Measurements from ENCODE around the gene PCDHGB1.
A peak's percentile ranks its signal among the peaks of the same experiment; 100 is the strongest.

DNA sequence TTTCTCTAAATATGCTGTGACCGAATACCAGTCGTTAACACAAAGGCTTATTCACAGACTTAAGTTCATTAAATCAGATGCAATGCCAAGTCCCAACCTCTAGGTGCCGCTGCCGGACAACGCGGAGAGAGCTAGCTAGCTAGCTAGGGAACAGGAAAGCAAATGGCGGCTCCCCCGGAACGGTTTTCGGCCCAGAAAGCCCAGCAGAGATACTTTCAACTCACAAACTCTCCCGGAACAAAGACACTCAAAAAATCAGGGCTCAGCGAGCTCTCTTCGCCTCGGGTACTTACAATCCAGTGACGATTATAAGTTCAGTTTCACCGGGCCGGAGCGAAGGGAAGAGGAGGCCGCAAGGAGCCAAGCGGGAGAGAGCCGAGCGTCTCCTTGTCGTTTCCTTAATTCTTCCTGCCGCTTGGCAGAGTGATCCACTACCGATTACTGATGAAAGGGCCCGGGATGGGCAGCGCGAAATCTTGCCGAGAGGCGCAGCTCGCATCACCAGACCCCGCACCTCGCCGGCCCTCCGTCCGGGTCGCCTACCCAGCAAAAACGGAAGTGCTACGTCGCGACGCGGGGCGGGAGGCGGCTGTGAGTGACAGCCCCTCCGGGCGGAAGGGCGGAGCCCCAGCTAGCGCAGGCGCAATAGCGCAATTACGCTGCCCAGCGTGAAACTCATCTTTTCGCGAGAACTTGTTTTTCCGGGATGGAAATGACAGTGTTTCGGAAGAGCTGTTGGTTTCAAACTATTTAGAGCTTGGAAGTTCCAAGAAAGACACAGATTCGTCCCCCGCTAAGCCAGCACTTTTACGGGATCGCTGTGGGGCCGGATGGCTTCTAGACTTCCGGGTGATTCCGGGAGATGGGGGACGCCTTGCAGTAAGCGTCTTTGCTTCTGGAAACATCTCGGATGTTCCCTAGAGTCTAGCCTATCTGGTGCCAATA is 29.4 kb upstream of the PCDHGB1 start, which contains the start of gene TAF7:
- TF ChIP-seq CTCF (IDR thresholded peaks at IDR 0.05 in 2 of 3, conservative IDR thresholded peaks at IDR 0.05 in 1 of 3; ENCODE audit: borderline replicate concordance in 1 of 3, insufficient read depth in 1 of 3, low read depth in 2 of 3, low read length in 2 of 3): peak; percentile 60 to 91 (median 84)
- TF ChIP-seq ZBTB33 (IDR thresholded peaks at IDR 0.05; ENCODE audit: extremely low read depth, insufficient replicate concordance, low read length): peak; percentile 93
- TF ChIP-seq POLR2A (IDR thresholded peaks at IDR 0.05; ENCODE audit: borderline replicate concordance, extremely low read depth, insufficient read depth, insufficient read length): peak; percentile 94
- TF ChIP-seq ATF3 (IDR thresholded peaks at IDR 0.05): no peak
- peak; percentile 99 for TF ChIP-seq POLR2AphosphoS5 (IDR thresholded peaks at IDR 0.05; ENCODE audit: low read depth, low read length)
- peak; percentile 70; the same call in 1 of the 2 replicates for TF ChIP-seq SIN3A (IDR thresholded peaks at IDR 0.05; ENCODE audit: low read depth)
- no peak for TF ChIP-seq EZH2phosphoT487 (IDR thresholded peaks at IDR 0.05; ENCODE audit: borderline replicate concordance)
- peak; percentile 82 for TF ChIP-seq ELF1 (IDR thresholded peaks at IDR 0.05; ENCODE audit: borderline replicate concordance, low read depth)
- TF ChIP-seq TCF7L2 (IDR thresholded peaks at IDR 0.05; ENCODE audit: borderline replicate concordance, extremely low read depth, insufficient read depth, insufficient read length): no peak
- TF ChIP-seq MAX (IDR thresholded peaks at IDR 0.05): peak; percentile 55
- TF ChIP-seq JUND (IDR thresholded peaks at IDR 0.05): no peak
